Osteocyte (in vitro differentiated cells): Measurements from ENCODE around the gene NOD1. TPM values are rescaled to one million over a fixed set of nuclear protein-coding genes. Genes with fewer than 3 reads are reported as not detected.

ENCODE experiments used
- DNase-seq: peaks from one replicate; pipeline ENCODE4 v3.0.0; 2021; ENCODE audit warnings: mixed read lengths; ENCODE audit not compliant: unreplicated experiment; ENCODE audit errors: extremely low spot score
- H3K27ac Mint-ChIP-seq: one replicate; pipeline ENCODE4 v1.8.0; 2021; ENCODE audit warnings: mild to moderate bottlenecking, mixed read lengths; ENCODE audit not compliant: unreplicated experiment
- H3K27me3 Mint-ChIP-seq: one replicate; pipeline ENCODE4 v1.8.0; 2021; ENCODE audit warnings: mixed read lengths; ENCODE audit not compliant: unreplicated experiment
- H3K36me3 Mint-ChIP-seq: one replicate; pipeline ENCODE4 v1.8.0; 2021; ENCODE audit warnings: mixed read lengths; ENCODE audit not compliant: unreplicated experiment
- H3K4me1 Mint-ChIP-seq: one replicate; pipeline ENCODE4 v1.8.0; 2021; ENCODE audit warnings: mixed read lengths; ENCODE audit not compliant: unreplicated experiment
- H3K4me3 Mint-ChIP-seq: one replicate; pipeline ENCODE4 v1.8.0; 2021; ENCODE audit warnings: mild to moderate bottlenecking, moderate library complexity, mixed read lengths; ENCODE audit not compliant: unreplicated experiment
- H3K9me3 Mint-ChIP-seq: one replicate; pipeline ENCODE4 v1.8.0; 2021; ENCODE audit warnings: mixed read lengths; ENCODE audit not compliant: unreplicated experiment
- CTCF ChIP-seq: fragments of 200-600 bp; sonication (generic); IDR thresholded peaks from 2 replicates; pipeline ENCODE4 v1.5.0; 2021; ENCODE audit warnings: antibody characterized with exemption, mild to moderate bottlenecking, moderate library complexity
- total RNA-seq: library from RNA; stranded (reverse); gene quantifications from 2 replicates; pipeline ENCODE4 v1.2.1, GENCODE V29; 2021

NOD1 gene
- total RNA-seq, 1 donor from 2014 or later = 7.2 TPM

- DNase-seq = no peak
Measured at GRCh38 chr7:30446266-30446665, 32.3 kb downstream of the NOD1 start.

GRCh38 chr7:30445770-30446169 lies 32.8 kb downstream of the NOD1 start:
- H3K4me1 Mint-ChIP-seq = peaks cover 1% of the 10 kb centered on the region
- DNase-seq = no peak
- peaks cover 11% of the 10 kb centered on the region for H3K36me3 Mint-ChIP-seq
- no peak for TF ChIP-seq CTCF
- no peak overlapping the region for H3K27ac Mint-ChIP-seq
- H3K27me3 Mint-ChIP-seq = no peaks in the 10 kb centered on the region
- no peak overlapping the region for H3K4me3 Mint-ChIP-seq
- H3K9me3 Mint-ChIP-seq = no peaks in the 10 kb centered on the region

More at GRCh38 chr7:30446266-30446665, 32.3 kb downstream of the NOD1 start:
- peaks cover 1% of the 10 kb centered on the region for H3K4me1 Mint-ChIP-seq
- no peak overlapping the region for H3K27ac Mint-ChIP-seq
- no peak for TF ChIP-seq CTCF
- no peak overlapping the region for H3K4me3 Mint-ChIP-seq
- no peaks in the 10 kb centered on the region for H3K27me3 Mint-ChIP-seq
- H3K36me3 Mint-ChIP-seq = peaks cover 11% of the 10 kb centered on the region
- no peaks in the 10 kb centered on the region for H3K9me3 Mint-ChIP-seq

- peaks cover 8% of the 10 kb centered on the region for H3K4me1 Mint-ChIP-seq
- peaks cover 5% of the 10 kb centered on the region for H3K9me3 Mint-ChIP-seq
- H3K4me3 Mint-ChIP-seq = no peak overlapping the region
- TF ChIP-seq CTCF = no peak
- no peaks in the 10 kb centered on the region for H3K27me3 Mint-ChIP-seq
- no peak overlapping the region for H3K27ac Mint-ChIP-seq
- peaks cover 29% of the 10 kb centered on the region for H3K36me3 Mint-ChIP-seq
- DNase-seq = peak; percentile 48
Measured at GRCh38 chr7:30437823-30438574, 40.6 kb downstream of the NOD1 start.

GRCh38 chr7:30436518-30436917 lies 42.1 kb downstream of the NOD1 start:
- peaks cover 18% of the 10 kb centered on the region for H3K4me1 Mint-ChIP-seq
- H3K27me3 Mint-ChIP-seq = no peaks in the 10 kb centered on the region
- peaks cover 5% of the 10 kb centered on the region for H3K9me3 Mint-ChIP-seq
- H3K36me3 Mint-ChIP-seq = peaks cover 29% of the 10 kb centered on the region
- H3K4me3 Mint-ChIP-seq = no peak overlapping the region
- DNase-seq = no peak
- TF ChIP-seq CTCF = no peak
- H3K27ac Mint-ChIP-seq = no peak overlapping the region

- H3K4me3 Mint-ChIP-seq = no peak overlapping the region
- no peak for TF ChIP-seq CTCF
- H3K9me3 Mint-ChIP-seq = peaks cover 5% of the 10 kb centered on the region
- H3K27me3 Mint-ChIP-seq = no peaks in the 10 kb centered on the region
- peaks cover 29% of the 10 kb centered on the region for H3K36me3 Mint-ChIP-seq
- H3K4me1 Mint-ChIP-seq = peaks cover 21% of the 10 kb centered on the region
- DNase-seq = peak; percentile 76
- no peak overlapping the region for H3K27ac Mint-ChIP-seq
Measured at GRCh38 chr7:30436046-30436445, 42.5 kb downstream of the NOD1 start.
